Left cardiac atrium (tissue), 4 donors: ENCODE results near the gene CTNNA3. TPM values are rescaled to one million over a fixed set of nuclear protein-coding genes. Genes with fewer than 3 reads are reported as not detected.

Source experiments
- ATAC-seq, 2 donors: fragments of 200-7000 bp; cut with Tn5 transposase; one replicate each; pipeline ENCODE4 v1.9.1; 2020; ENCODE audit warnings: mild to moderate bottlenecking in 2 of 2, moderate library complexity in 2 of 2
- DNase-seq: peaks from one replicate; pipeline ENCODE4 v3.0.0-alpha.2; 2020
- intact Hi-C, 2 donors: fragments of 100-400 bp; cut with DNase I; formaldehyde crosslinking; loops; one replicate each; pipeline versions ENCODE4 v1.14.1 to v1.15.1; 2022 to 2023
- total RNA-seq, 2 donors: library from RNA; stranded (reverse); fragmentation: NEBNext Ultra II Directional; extraction: Animal tissue kit (Norgen Biotek cat#: 25700); gene quantifications; one replicate each; pipeline ENCODE4 v1.2.1, GENCODE V29; 2021
- donor health status: DM: no; HTN: yes; CAD: no.
- donor health status: DM: no; HTN: yes; CAD: no; lungs with severe emphysema.
- donor health status: DM: yes; HTN: yes; CAD: no.
- donor health status: Dilated cardiomyopathy.

Gene CTNNA3
- total RNA-seq, 2 donors from 2014 or later = 42.3 to 48.7 TPM

DNA sequence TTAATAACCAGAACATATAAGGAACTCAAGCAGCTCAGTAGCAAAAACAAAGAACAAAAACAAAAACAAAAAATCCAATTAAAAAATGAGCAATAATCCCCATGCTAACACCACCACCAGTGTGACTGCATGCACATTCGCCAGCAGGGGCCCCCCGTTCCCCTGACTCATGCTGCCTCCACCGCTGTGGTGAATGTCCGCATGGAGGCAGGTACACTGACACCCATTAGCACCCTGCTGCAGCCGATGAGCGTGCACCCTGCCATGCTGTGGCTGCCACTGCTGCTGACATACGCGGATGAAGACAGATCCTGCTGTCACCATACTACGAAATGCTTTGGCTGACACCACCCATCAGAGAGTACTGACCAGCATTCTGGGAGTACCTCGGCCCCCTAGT lies 1091.8 kb downstream of the CTNNA3 start:
- intact Hi-C loops = no loop called here
- ATAC-seq = no peak
- DNase-seq = no peak

GRCh38 chr10:66591865-66592264 lies 1104.1 kb downstream of the CTNNA3 start:
- intact Hi-C loops = no loop called here
- DNase-seq (no peak), ATAC-seq (no peak)

- intact Hi-C loops = no loop called here
- DNase-seq (no peak), ATAC-seq (no peak)
Measured at GRCh38 chr10:66587680-66588050, 1108.3 kb downstream of the CTNNA3 start.

DNA sequence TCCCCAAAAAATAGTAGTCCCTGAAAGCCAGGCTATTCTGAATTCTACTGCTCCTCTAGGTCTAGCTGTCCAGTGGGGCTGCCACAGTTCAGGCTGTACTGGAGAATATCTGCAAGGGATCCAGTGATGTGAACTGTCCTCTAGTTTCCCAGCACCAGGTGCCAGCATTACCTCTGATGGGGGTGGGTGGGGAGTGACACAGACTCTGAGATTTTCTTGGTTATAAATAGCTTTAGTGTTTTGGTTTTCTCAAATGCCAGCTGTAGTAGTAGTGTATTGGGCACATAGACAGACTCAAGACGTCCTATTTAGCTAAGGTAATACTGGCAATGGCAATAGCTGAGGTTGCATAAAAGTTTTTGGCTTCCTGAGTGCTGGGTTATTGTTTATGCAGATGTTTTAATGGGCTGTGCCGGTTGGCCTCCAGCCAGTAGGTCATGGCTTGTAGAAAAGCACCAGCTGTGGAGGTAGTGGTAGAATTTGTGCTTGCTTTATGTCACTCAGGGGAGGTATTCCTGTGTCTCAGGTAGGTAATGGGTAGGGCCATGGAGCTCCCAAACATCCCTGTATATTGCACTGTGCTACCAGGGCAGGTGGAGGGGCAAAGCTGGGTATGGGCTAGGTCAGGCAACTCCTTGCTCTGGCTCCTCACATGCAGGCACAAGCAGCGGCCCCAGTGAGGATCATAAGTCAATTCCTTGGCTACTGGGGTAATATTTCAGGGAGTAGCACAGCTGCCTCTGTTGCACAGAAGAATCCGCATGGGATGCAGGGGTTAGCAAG lies 1108.9 kb downstream of the CTNNA3 start:
- DNase-seq = no peak
- no peak for ATAC-seq
- intact Hi-C loops = no loop called here

GRCh38 chr10:66586073-66586472 lies 1109.9 kb downstream of the CTNNA3 start:
- ATAC-seq (no peak), DNase-seq (no peak)
- intact Hi-C loops = no loop called here

GRCh38 chr10:66575251-66575855 lies 1120.6 kb downstream of the CTNNA3 start:
- no peak for ATAC-seq
- intact Hi-C loops = no loop called here
- no peak for DNase-seq

DNA sequence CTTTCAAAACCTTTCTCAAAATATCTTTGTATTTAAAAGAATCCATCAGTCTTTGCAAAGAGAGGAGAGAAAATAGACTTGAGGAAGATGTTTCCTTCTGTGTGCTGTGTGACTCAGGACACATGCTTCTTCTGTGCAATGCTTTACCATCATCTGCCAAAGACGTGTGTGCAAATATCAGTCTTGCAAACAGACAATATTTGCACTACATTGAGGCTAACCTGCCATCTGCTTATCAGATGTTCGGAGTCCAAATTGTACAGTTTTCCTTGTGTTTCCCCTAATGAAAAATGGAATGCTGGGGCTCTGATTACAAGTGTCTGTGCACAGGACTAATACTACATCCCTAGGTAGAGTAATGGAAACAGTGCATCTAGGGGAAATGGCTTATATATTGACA lies 1123.3 kb downstream of the CTNNA3 start:
- DNase-seq = no peak
- no peak for ATAC-seq
- intact Hi-C loops = no loop called here

DNA sequence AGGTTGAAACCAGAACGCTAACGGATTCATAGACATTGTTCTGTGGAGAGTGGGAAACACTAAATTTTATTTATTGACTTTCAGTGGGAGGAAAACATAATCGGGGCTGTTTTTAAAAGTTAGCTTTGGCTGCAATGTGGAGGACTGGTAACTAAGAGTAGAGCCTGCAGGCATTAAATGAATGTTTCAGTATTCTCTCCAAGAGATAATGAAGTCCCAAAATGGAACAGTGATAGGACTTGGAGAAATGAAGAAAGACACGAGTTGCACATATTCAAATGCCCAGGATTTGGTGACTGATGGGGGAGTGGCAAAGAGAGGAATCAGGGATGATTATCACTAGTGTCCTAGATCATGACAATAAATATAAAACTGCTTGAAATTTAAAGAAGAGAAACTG lies 1130.0 kb downstream of the CTNNA3 start:
- DNase-seq = no peak
- ATAC-seq = no peak
- intact Hi-C loops = no loop called here

GRCh38 chr10:66564287-66564686 lies 1131.7 kb downstream of the CTNNA3 start:
- intact Hi-C loops = no loop called here
- ATAC-seq (no peak), DNase-seq (no peak)

DNA sequence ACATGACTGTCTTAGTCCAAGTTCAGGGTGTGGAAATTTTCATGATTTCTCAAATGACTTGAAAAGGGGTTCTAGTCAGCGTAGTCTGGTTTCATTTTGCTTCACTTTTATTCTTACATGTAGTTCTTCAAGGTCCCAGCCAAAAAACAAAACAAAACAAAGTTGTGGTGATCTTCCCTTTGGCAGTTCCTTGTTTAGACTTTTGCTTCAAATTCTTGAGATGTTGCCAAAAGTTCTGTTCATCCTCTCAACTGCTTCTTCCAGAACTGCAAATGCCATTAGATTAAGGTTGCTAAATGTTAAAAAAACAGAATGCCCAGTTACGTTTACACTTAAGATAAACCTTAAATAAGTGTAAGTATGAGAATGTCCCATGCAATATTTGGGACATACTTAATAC lies 1140.9 kb downstream of the CTNNA3 start:
- ATAC-seq (no peak), DNase-seq (no peak)
- intact Hi-C loops = no loop called here

- DNase-seq = no peak
- intact Hi-C loops = no loop called here
- no peak for ATAC-seq
Measured at GRCh38 chr10:66552331-66552730, 1143.7 kb downstream of the CTNNA3 start.

DNA sequence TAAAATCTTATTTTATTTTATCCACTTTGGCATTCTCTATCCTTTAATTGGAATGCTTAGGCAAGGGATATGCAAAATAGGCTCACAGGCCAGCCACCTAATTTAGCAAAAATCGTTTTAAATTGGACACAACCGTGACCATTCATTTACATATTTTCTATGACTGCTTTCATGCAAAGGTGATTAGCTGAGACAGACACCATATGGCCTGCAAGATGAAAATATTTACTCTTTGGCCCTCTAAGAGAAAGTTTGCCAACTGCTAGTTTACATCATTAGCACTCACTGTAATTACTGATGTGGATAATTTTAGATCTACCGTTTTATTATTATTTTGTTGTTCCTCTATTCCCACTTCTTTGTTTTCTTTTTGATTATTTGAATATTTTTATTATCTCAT lies 1145.6 kb downstream of the CTNNA3 start:
- intact Hi-C loops = no loop called here
- no peak for ATAC-seq
- DNase-seq = no peak

DNA sequence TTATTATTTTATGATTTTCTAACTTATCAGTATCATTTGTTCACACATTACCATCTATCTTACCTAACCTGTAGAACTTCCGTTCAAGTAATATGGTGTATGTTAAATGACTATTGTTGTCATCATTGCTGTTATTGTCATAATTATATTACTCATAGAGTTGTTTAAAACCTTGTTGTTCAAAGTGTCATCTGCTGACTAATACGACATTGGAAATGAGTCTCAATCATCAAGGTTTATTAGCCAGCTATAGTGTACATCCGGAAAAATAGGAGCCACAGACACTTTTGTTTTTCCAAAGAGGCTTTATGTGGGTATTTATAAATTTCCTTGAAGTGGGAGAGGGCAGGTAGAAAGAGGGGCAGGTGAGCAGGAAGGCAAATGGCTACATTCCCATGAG lies 1157.1 kb downstream of the CTNNA3 start:
- no peak for ATAC-seq
- intact Hi-C loops = no loop called here
- DNase-seq = no peak

DNA sequence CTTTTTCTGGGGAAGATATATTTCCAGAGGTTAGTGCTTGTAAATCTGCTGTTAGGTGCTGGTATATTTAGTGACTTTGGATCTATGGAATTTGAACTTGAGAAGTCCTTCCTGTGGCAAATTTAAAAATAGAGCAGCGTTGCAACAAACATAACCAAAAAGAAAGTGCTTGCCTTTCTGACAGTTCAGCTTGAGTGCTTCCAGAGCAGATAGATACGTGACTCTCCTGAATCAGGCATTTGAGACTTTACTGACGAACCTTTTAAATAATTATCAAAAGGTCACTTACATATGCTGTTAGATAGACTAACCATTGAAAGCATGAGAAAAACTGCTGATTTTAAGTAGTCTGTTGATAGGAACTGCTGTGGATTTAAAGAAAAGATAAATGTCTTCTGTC lies 1157.6 kb downstream of the CTNNA3 start:
- ATAC-seq = no peak
- intact Hi-C loops = no loop called here
- no peak for DNase-seq

DNA sequence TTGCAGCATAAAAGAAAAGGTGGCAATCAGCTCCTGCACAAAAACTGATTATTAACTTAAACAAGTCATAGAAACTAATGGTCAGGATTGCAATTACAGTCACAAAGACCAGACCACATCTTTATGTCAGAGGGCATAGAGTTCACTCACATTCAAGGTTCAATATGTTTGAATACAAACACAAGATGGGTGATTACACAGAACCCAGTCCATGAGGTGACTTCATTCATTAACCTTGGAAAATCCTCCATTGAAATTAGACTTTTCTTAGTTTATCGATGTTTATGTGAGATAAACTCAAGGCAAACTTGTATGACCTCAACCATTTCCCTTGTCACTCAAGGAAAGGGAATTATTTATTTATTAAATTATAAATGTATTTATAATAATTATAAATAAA lies 1158.8 kb downstream of the CTNNA3 start:
- intact Hi-C loops = no loop called here
- ATAC-seq (no peak), DNase-seq (no peak)

DNA sequence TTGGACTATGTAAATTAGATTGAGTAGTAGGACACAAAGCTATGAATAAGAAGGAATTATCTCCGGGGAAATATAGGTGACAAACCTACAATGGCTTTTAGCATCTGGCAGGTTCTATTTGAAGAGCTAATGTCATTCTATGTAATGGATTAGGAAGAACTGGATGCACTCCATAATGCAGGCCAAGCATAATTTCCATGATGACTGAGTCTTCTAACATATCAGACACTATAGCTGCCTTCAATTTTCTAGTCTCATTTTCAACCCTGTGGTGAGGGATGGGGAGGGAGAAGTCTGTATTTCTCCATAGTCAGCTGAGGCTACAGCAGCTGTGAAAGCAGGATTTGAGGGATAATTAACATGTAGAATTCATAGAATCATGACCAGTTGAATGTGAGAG lies 1160.6 kb downstream of the CTNNA3 start:
- DNase-seq (no peak), ATAC-seq (no peak)
- intact Hi-C loops = no loop called here

GRCh38 chr10:66534866-66535265 lies 1161.1 kb downstream of the CTNNA3 start:
- intact Hi-C loops = no loop called here
- DNase-seq (no peak), ATAC-seq (no peak)

DNA sequence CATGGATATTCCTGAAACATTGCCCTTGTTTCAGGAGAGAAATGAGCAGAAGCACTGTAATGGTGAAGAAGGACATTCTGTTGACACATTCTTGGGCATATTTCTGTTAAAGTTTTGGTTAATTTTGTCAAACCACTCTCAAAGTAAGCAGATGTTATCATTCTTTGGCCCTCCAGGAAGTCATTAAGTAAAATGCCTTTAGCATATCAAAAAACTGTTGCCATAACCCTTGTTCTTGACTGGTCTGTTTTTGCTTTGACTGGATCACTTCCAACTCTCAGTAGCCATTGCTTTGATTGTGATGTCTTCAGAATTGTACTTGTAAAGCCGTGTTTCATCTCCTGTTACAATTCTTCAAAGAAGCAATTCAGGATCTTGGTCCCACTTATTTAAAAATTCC lies 1174.5 kb downstream of the CTNNA3 start:
- ATAC-seq (no peak), DNase-seq (no peak)
- intact Hi-C loops = no loop called here

GRCh38 chr10:66519616-66520015 lies 1176.4 kb downstream of the CTNNA3 start:
- intact Hi-C loops = no loop called here

GRCh38 chr10:66514666-66515065 lies 1181.3 kb downstream of the CTNNA3 start:
- ATAC-seq (no peak), DNase-seq (no peak)
- intact Hi-C loops = no loop called here

More at GRCh38 chr10:66519616-66520015, 1176.4 kb downstream of the CTNNA3 start:
- DNase-seq = no peak
- no peak for ATAC-seq

DNA sequence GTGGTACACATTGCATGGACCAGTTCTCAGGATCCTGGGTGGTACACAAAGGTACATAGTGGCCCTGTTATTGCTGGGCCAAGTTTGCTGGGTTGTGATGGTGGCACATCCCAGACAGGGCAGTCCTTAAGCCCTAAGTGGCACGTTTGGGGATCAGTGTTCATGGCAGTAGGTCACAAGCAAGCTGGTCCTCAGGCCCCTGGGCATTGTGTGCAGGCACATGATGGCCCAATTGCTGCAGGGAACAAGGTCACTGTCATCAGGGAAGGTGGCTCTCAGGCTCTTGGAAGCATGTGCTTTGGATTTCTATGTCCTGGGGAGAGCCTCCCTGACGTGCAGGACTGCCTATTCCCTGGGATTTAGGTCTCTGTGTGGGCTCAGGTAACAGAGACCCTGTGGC lies 1182.5 kb downstream of the CTNNA3 start:
- DNase-seq (no peak), ATAC-seq (no peak)
- intact Hi-C loops = no loop called here
